Measurements from ENCODE around the gene LOXL4. TPM values are rescaled to one million over a fixed set of nuclear protein-coding genes. Genes with fewer than 3 reads are reported as not detected.

The LOXL4 gene
- total and polyA plus RNA-seq, 8 donors: 0.29 to 23.7 (median 1.7) TPM

DNA sequence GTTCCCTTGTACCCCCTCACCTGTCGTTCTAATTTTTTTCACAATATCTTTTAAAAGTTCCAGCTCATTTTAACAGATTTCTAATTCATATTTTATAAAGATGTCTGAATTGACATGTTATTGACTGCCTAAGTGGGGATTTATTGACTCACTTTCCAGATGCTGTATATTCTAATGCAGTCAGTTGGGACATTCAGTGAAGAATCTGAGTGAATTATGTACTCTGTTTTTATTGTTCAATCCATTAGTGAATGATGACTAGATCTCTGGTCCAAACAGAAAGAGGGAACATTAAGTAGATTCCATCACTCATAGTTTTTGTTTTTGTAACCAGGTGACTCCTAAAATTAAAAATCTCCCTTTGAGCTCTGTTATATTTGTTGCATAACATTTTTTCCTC is 54.3 kb downstream of the LOXL4 start:
- DNase-seq: no peak
- H3K27me3 ChIP-seq: no peaks in the 10 kb centered on the region
- WGBS, 5 donors: 94 to 97% (median 95%) methylated on average over 1 of the region's 1 CpG
- H3K4me3 ChIP-seq: no peak overlapping the region
- peaks cover 0 to 14% (median 5%) of the 10 kb centered on the region in 4 donors for H3K4me1 ChIP-seq
- TF ChIP-seq POLR2AphosphoS5 (IDR thresholded peaks at IDR 0.05): no peak
- TF ChIP-seq, protein P1, sequence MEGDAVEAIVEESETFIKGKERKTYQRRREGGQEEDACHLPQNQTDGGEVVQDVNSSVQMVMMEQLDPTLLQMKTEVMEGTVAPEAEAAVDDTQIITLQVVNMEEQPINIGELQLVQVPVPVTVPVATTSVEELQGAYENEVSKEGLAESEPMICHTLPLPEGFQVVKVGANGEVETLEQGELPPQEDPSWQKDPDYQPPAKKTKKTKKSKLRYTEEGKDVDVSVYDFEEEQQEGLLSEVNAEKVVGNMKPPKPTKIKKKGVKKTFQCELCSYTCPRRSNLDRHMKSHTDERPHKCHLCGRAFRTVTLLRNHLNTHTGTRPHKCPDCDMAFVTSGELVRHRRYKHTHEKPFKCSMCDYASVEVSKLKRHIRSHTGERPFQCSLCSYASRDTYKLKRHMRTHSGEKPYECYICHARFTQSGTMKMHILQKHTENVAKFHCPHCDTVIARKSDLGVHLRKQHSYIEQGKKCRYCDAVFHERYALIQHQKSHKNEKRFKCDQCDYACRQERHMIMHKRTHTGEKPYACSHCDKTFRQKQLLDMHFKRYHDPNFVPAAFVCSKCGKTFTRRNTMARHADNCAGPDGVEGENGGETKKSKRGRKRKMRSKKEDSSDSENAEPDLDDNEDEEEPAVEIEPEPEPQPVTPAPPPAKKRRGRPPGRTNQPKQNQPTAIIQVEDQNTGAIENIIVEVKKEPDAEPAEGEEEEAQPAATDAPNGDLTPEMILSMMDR (IDR thresholded peaks at IDR 0.05): no peak
- no peak for TF ChIP-seq POLR2A (IDR thresholded peaks at IDR 0.05)
- no peak for TF ChIP-seq EP300 (IDR thresholded peaks at IDR 0.05)
- peaks cover 0 to 6% (median under 1%) of the 10 kb centered on the region in 4 donors for H3K9me3 ChIP-seq
- H3K27ac ChIP-seq: no peak overlapping the region
- H3K36me3 ChIP-seq: peaks cover 3 to 29% (median 11%) of the 10 kb centered on the region in 4 donors
- intact Hi-C loops (cut with DNase I; ENCODE audit: low total_unique reads): no loop called here

DNA sequence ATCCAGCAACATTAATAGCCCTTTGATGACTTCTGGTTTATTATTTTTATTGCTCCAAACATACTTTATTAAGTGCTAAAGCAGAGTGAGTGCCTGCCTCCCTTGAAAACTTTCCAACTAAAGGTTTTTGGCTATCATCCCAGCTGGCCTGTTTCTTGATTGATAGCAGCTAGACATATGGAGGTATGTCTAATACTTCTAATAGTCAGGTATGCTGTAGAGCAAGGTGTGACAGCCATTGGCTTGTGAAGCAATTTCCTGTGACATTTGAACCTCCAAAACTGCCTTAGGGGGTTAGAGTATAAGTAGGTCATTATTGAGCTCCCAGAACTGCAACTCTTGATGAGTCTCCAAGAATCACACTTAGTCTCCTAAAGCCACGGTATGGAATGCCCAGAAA is 55.8 kb downstream of the LOXL4 start:
- Histone ChIP-seq H3K4me1 (peaks cover 0 to 14% (median 5%) of the 10 kb centered on the region in 4 donors), H3K27me3 (no peaks in the 10 kb centered on the region), H3K9me3 (no peaks in the 10 kb centered on the region), H3K27ac (no peak overlapping the region), H3K4me3 (no peak overlapping the region), H3K36me3 (peaks cover 3 to 39% (median 22%) of the 10 kb centered on the region in 4 donors)
- WGBS, 5 donors: 74 to 93% (median 81%) methylated on average over 1 of the region's 1 CpG
- TF ChIP-seq EP300 (IDR thresholded peaks at IDR 0.05): no peak
- no peak for DNase-seq
- intact Hi-C loops (cut with DNase I; ENCODE audit: low total_unique reads): no loop called here

DNA sequence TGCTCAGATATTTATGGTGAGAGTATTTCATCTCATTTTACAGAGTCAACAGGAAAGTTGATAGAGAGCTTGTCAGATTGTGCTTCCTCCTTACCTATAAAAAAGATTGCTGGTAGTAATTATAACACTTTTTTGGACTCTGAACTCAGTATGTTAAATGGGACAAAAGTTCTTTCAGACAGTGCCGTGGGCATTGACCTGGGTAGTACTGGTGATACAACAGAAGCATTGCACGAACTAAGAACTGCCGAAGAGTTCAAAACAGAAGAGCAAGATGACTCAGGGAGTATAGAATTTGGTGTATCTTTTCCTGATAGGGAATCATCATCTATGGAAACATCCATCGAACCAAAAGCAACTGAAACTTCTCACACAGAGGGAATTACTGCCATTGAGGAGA is 58.6 kb downstream of the LOXL4 start:
- no peak overlapping the region for H3K27ac ChIP-seq
- intact Hi-C loops (cut with DNase I; ENCODE audit: low total_unique reads): no loop called here
- DNase-seq: no peak
- H3K4me1 ChIP-seq: peaks cover 0 to 14% (median 5%) of the 10 kb centered on the region in 4 donors
- TF ChIP-seq, protein P1 (IDR thresholded peaks at IDR 0.05): no peak
- TF ChIP-seq POLR2A (IDR thresholded peaks at IDR 0.05) (no peak), EP300 (IDR thresholded peaks at IDR 0.05) (no peak), POLR2AphosphoS5 (IDR thresholded peaks at IDR 0.05) (no peak)
- H3K9me3 ChIP-seq: no peaks in the 10 kb centered on the region
- no peak overlapping the region for H3K4me3 ChIP-seq
- peaks cover 3 to 32% (median 22%) of the 10 kb centered on the region in 4 donors for H3K36me3 ChIP-seq
- WGBS, 5 donors: 81 to 97% (median 88%) methylated on average over 4 of the region's 4 CpGs
- H3K27me3 ChIP-seq: no peaks in the 10 kb centered on the region

DNA sequence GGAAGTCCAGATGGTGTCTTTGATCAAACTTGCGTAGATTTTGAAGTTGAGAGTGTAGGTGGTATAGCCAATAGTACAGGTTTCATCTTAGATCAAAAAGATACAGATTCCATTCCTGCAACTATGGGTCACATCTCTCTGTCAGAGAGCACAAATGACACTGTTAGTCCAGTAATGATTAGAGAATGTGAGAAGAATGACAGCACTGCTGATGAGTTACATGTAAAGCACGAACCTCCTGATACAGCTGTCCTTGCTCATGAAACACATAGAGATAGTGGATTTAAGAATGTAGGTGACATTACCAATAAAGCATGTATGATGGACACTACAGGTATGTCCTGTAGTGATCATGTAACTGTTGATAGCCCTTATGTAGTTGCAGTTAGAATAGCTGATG is 59.1 kb downstream of the LOXL4 start:
- TF ChIP-seq POLR2AphosphoS5 (IDR thresholded peaks at IDR 0.05) (no peak), EP300 (IDR thresholded peaks at IDR 0.05) (no peak), POLR2A (IDR thresholded peaks at IDR 0.05) (no peak)
- TF ChIP-seq, protein P1 (IDR thresholded peaks at IDR 0.05): no peak
- WGBS, 5 donors: 94 to 97% (median 95%) methylated on average over 2 of the region's 2 CpGs

DNA sequence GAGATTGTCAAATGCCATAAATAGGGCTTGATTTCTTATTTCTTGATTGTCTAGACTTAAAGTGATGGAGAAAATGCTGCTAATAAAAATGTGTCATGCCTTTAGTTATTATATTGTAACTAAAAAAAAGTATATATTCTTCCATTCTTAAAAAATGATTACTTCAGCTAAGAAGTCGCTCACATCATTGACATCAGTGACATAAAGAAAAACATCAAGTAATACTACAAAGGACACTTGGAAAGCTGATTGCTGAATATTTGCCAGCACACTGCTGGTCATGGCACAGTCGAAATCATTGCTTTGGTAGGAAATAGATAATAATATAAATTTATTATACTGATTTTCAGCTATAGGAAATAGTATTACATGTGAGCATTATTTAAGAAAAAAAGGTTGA is 62.6 kb downstream of the LOXL4 start:
- 86 to 98% (median 96%) methylated on average over 2 of the region's 2 CpGs for WGBS, 5 donors
- Histone ChIP-seq H3K9me3 (no peaks in the 10 kb centered on the region), H3K27me3 (no peaks in the 10 kb centered on the region), H3K36me3 (peaks cover 3 to 25% (median 22%) of the 10 kb centered on the region in 4 donors), H3K4me3 (no peak overlapping the region), H3K4me1 (no peaks in the 10 kb centered on the region), H3K27ac (no peak overlapping the region)
- TF ChIP-seq EP300 (IDR thresholded peaks at IDR 0.05) (no peak), POLR2A (IDR thresholded peaks at IDR 0.05) (no peak), POLR2AphosphoS5 (IDR thresholded peaks at IDR 0.05) (no peak)
- TF ChIP-seq, protein P1 (IDR thresholded peaks at IDR 0.05): no peak
- intact Hi-C loops (cut with DNase I; ENCODE audit: low total_unique reads): no loop called here
- no peak for DNase-seq

More for the DNA sequence above, 59.1 kb downstream of the LOXL4 start:
- Histone ChIP-seq H3K9me3 (no peaks in the 10 kb centered on the region), H3K4me3 (no peak overlapping the region), H3K4me1 (peaks cover 0 to 14% (median 5%) of the 10 kb centered on the region in 4 donors), H3K27me3 (no peaks in the 10 kb centered on the region), H3K27ac (no peak overlapping the region), H3K36me3 (peaks cover 3 to 32% (median 22%) of the 10 kb centered on the region in 4 donors)
- intact Hi-C loops (cut with DNase I; ENCODE audit: low total_unique reads): no loop called here
- no peak for DNase-seq

Data from stomach (tissue), 9 donors.